Natural killer cell (primary cell): ENCODE results near the gene NFKBIE. TPM values are rescaled to one million over a fixed set of nuclear protein-coding genes. Genes with fewer than 3 reads are reported as not detected.
A peak's percentile ranks its signal among the peaks of the same experiment; 100 is the strongest.

ENCODE experiments used
- ATAC-seq, 3 donors: fragments of 150-1000 bp in 2 of 3; fragments of 200-7000 bp in 1 of 3; cut with Tn5 transposase; 1 replicate in 1 of 3; 2 replicates in 2 of 3; pipeline ENCODE4 v1.10.0; 2021; ENCODE audit warnings: mild to moderate bottlenecking in 2 of 3, moderate library complexity in 2 of 3
- DNase-seq, 2 donors: peaks; one replicate each; pipeline versions ENCODE4 v3.0.0 to v3.0.0-alpha.2; 2013 to 2021; ENCODE audit warnings: mixed read lengths in 1 of 2
- H3K27ac ChIP-seq: one replicate; pipeline ENCODE4 v1.5.1; 2013; ENCODE audit warnings: mild to moderate bottlenecking, low read length
- H3K27me3 ChIP-seq: one replicate; pipeline ENCODE4 v1.6.1; 2013; ENCODE audit warnings: low read length; ENCODE audit not compliant: control insufficient read depth, insufficient read depth
- H3K36me3 ChIP-seq: one replicate; pipeline ENCODE4 v1.6.1; 2013; ENCODE audit warnings: low read length; ENCODE audit not compliant: control insufficient read depth, insufficient read depth
- H3K4me1 ChIP-seq: one replicate; pipeline ENCODE4 v1.6.1; 2013; ENCODE audit warnings: low read length; ENCODE audit not compliant: control insufficient read depth, insufficient read depth
- H3K4me3 ChIP-seq: one replicate; pipeline ENCODE4 v1.5.1; 2013; ENCODE audit warnings: low read length
- H3K9me3 ChIP-seq: one replicate; pipeline ENCODE4 v1.6.1; 2013; ENCODE audit warnings: low read length; ENCODE audit not compliant: control insufficient read depth, insufficient read depth
- H3K27ac Mint-ChIP-seq, 2 donors: one replicate each; pipeline ENCODE4 v1.8.0; 2022; ENCODE audit warnings: mild to moderate bottlenecking in 2 of 2, mixed read lengths in 2 of 2, moderate library complexity in 1 of 2
- H3K27me3 Mint-ChIP-seq, 2 donors: one replicate each; pipeline ENCODE4 v1.8.0; 2022; ENCODE audit warnings: low read depth in 2 of 2, mixed read lengths in 2 of 2
- H3K36me3 Mint-ChIP-seq: one replicate; pipeline ENCODE4 v1.8.0; 2022; ENCODE audit warnings: mixed read lengths
- H3K4me1 Mint-ChIP-seq, 2 donors: one replicate each; pipeline ENCODE4 v1.8.0; 2022; ENCODE audit warnings: mixed read lengths in 2 of 2
- H3K4me3 Mint-ChIP-seq: one replicate; pipeline ENCODE4 v1.8.0; 2022; ENCODE audit warnings: mild to moderate bottlenecking, moderate library complexity, mixed read lengths
- H3K9me3 Mint-ChIP-seq, 2 donors: one replicate each; pipeline ENCODE4 v1.8.0; 2022; ENCODE audit warnings: mixed read lengths in 2 of 2
- CTCF ChIP-seq: fragments of 200-600 bp; IDR thresholded peaks from one replicate; pipeline ENCODE4 v1.8.0; 2022; ENCODE audit warnings: antibody characterized with exemption
- WGBS: methylation state at CpG from one replicate; pipeline ENCODE4 v1.1.7; 2013; ENCODE audit warnings: missing lambda C conversion rate; ENCODE audit not compliant: insufficient coverage; 5-methylcytosine and 5-hydroxymethylcytosine counted together
- intact Hi-C: fragments of 100-400 bp; cut with micrococcal nuclease; formaldehyde crosslinking; loops from one replicate; pipeline ENCODE4 v1.14.2; 2022
- total RNA-seq, 4 donors: library from RNA; stranded (reverse); fragments of 120-200 nt in 1 of 4; gene quantifications; one replicate each; pipeline versions ENCODE4 v1.2.3 to v1.2.4, GENCODE V29; 2013 to 2022

Gene NFKBIE
- total RNA-seq, 3 donors from 2014 or later (not counting 1 experiment from before 2014, with no cell fraction given) = 44.9 to 61.5 (median 56.4) TPM

GRCh38 chr6:44269178-44269920 is 4.0 kb upstream of the NFKBIE start:
- Histone ChIP-seq H3K36me3 (no peaks in the 10 kb centered on the region), H3K27me3 (peaks cover 36% of the 10 kb centered on the region), H3K4me1 (peaks cover 26% of the 10 kb centered on the region), H3K27ac (no peak overlapping the region), H3K4me3 (no peak overlapping the region), H3K9me3 (no peaks in the 10 kb centered on the region)
- Mint-ChIP-seq H3K36me3 (no peaks in the 10 kb centered on the region), H3K4me3 (peak overlapping the region; percentile 67), H3K27me3 (peaks cover 40 to 42% of the 10 kb centered on the region in 2 donors), H3K27ac (peak overlapping the region in 1 of 2 donors; percentile 20), H3K4me1 (peaks cover 6 to 30% of the 10 kb centered on the region in 2 donors), H3K9me3 (no peaks in the 10 kb centered on the region)
- intact Hi-C loops = loop anchor here (2.0 kb wide), 1 partner anchor 69 kb away; no protein-coding TSS in a partner anchor
- DNase-seq (peak in 1 of 2 donors; percentile 31), ATAC-seq (no peak)
- TF ChIP-seq CTCF = no peak
- no CpG with 5 or more reads among the region's 1 CpG for WGBS

- peak overlapping the region; percentile 55 for H3K4me3 Mint-ChIP-seq
- peaks cover 32% of the 10 kb centered on the region for H3K27me3 ChIP-seq
- intact Hi-C loops = loop anchor here (1.0 to 2.0 kb wide), 2 partner anchors 45 to 71 kb away; partner anchors contain the start of gene AARS2
- H3K27me3 Mint-ChIP-seq = peaks cover 31% of the 10 kb centered on the region in 2 donors
- peak; percentile 82 for TF ChIP-seq CTCF
- no peak overlapping the region for H3K27ac ChIP-seq
- peaks cover 18 to 41% of the 10 kb centered on the region in 2 donors for H3K4me1 Mint-ChIP-seq
- H3K4me3 ChIP-seq = no peak overlapping the region
- ATAC-seq = no peak
- peaks cover 38% of the 10 kb centered on the region for H3K4me1 ChIP-seq
- H3K27ac Mint-ChIP-seq = peak overlapping the region; percentile 41 to 98
- no peaks in the 10 kb centered on the region for H3K36me3 ChIP-seq
- H3K9me3 Mint-ChIP-seq = no peaks in the 10 kb centered on the region
- DNase-seq = peak; percentile 49 to 88
- no peaks in the 10 kb centered on the region for H3K9me3 ChIP-seq
- 33% methylated on average over 3 of the region's 5 CpGs for whole genome bisulfite sequencing
- H3K36me3 Mint-ChIP-seq = no peaks in the 10 kb centered on the region
These were observed 2.8 kb upstream of the NFKBIE start for GRCh38 chr6:44268095-44268628.

- no peak overlapping the region for H3K4me3 Mint-ChIP-seq
- WGBS = 83% methylated on average over 9 of the region's 10 CpGs
These were observed 1.9 kb upstream of the NFKBIE start for GRCh38 chr6:44267252-44267651.

More at GRCh38 chr6:44267252-44267651, 1.9 kb upstream of the NFKBIE start:
- DNase-seq (peak in 1 of 2 donors; percentile 18), ATAC-seq (no peak)
- H3K4me1 ChIP-seq = peaks cover 47% of the 10 kb centered on the region
- peaks cover 1% of the 10 kb centered on the region for H3K36me3 ChIP-seq
- H3K36me3 Mint-ChIP-seq = no peaks in the 10 kb centered on the region
- H3K9me3 ChIP-seq = no peaks in the 10 kb centered on the region
- intact Hi-C loops = no loop called here
- peaks cover 22 to 23% of the 10 kb centered on the region in 2 donors for H3K27me3 Mint-ChIP-seq
- H3K9me3 Mint-ChIP-seq = no peaks in the 10 kb centered on the region
- no peak overlapping the region for H3K4me3 ChIP-seq
- H3K27ac Mint-ChIP-seq = peak overlapping the region; percentile 93 to 98
- H3K27ac ChIP-seq = no peak overlapping the region
- peaks cover 19 to 50% of the 10 kb centered on the region in 2 donors for H3K4me1 Mint-ChIP-seq
- peaks cover 29% of the 10 kb centered on the region for H3K27me3 ChIP-seq
- no peak for TF ChIP-seq CTCF
